Ovary (tissue), 10 donors: ENCODE results near the gene SPCS1. TPM values are rescaled to one million over a fixed set of nuclear protein-coding genes. Genes with fewer than 3 reads are reported as not detected.

Source experiments
- DNase-seq, 5 donors: peaks; one replicate each; pipeline ENCODE4 v3.0.0-alpha.2; 2019 to 2020
- H3K27ac ChIP-seq, 2 donors: fragments of 200-600 bp; one replicate each; pipeline versions ENCODE4 v1.5.1 to v1.8.0; 2019 to 2022
- H3K27me3 ChIP-seq: fragments of 200-600 bp; one replicate; pipeline ENCODE4 v1.8.0; 2022
- H3K36me3 ChIP-seq: fragments of 200-600 bp; sonication (generic); one replicate; pipeline ENCODE4 v1.5.1; 2019
- H3K4me1 ChIP-seq: one replicate; pipeline ENCODE4 v1.8.1; 2013; ENCODE audit warnings: mild to moderate bottlenecking, moderate library complexity; ENCODE audit not compliant: insufficient read depth
- H3K4me3 ChIP-seq: fragments of 200-600 bp; sonication (generic); one replicate; pipeline ENCODE4 v1.5.1; 2017
- H3K9me3 ChIP-seq, 2 donors: fragments of 200-600 bp in 1 of 2; sonication (generic) in 1 of 2; one replicate each; pipeline versions ENCODE4 v1.5.1 to v1.8.1; 2013 to 2019; ENCODE audit warnings: mild to moderate bottlenecking in 1 of 2, moderate library complexity in 1 of 2
- CTCF ChIP-seq, 3 donors: fragments of 450-650 bp in 2 of 3; fragments of 200-600 bp in 1 of 3; IDR thresholded peaks; one replicate each; pipeline versions ENCODE4 v1.5.1 to v1.8.0; 2016 to 2022; ENCODE audit warnings: antibody characterized with exemption in 3 of 3, mild to moderate bottlenecking in 1 of 3
- EP300 ChIP-seq: sonication (generic); formaldehyde crosslinking; IDR thresholded peaks from one replicate; pipeline ENCODE4 v1.6.1; 2017; ENCODE audit warnings: antibody characterized with exemption
- POLR2A ChIP-seq: fragments of 450-650 bp; IDR thresholded peaks from one replicate; pipeline ENCODE4 v1.6.1; 2017; ENCODE audit warnings: antibody characterized with exemption, mild to moderate bottlenecking, moderate library complexity
- WGBS, 3 donors: extraction: QIAGEN DNeasy Blood & Tissue Kit in 1 of 3; methylation state at CpG; one replicate each; pipeline versions ENCODE4 v1.1.5 to v1.1.7; 2013 to 2017; 5-methylcytosine and 5-hydroxymethylcytosine counted together
- intact Hi-C, 4 donors: fragments of 100-400 bp; cut with DNase I; formaldehyde crosslinking; loops; one replicate each; pipeline versions ENCODE4 v1.11.0 to v1.15.1; 2022 to 2023
- long read RNA-seq, 3 donors: library from polyadenylated mRNA in 2 of 3; unstranded in 2 of 3; transcript quantifications; one replicate each; pipeline ENCODE4 v2.0.0 and lab custom pipeline, GENCODE V29; 2021 to 2026
- polyA plus RNA-seq, 2 donors: library from polyadenylated mRNA; stranded (reverse); fragments of 200-250 nt in 1 of 2; fragments of 350-450 nt in 1 of 2; fragmentation: Illumina TruSeq in 1 of 2; extraction: RNeasy Lipid Tissue Mini Kit (QIAGEN cat#74804) in 1 of 2; gene quantifications; one replicate each; pipeline ENCODE4 v1.2.3, GENCODE V29; 2013 to 2014
- total RNA-seq, 7 donors: library from RNA; depleted of rRNA in 2 of 7; stranded (reverse); fragments of >200 nt in 2 of 7; fragmentation: NEBNext Ultra II Directional in 3 of 7; extraction: Animal tissue kit (Norgen Biotek cat#: 25700) in 3 of 7; gene quantifications; one replicate each; pipeline versions ENCODE4 v1.1.0 to v1.2.4, GENCODE V29; 2016 to 2023
- donor health status: DM: no; HTN: no; CAD: no; lungs with moderate emphysema.
- donor health status: DM: no; HTN: no; CAD: no.
- donor health status: Bipolar disorder and iron deficiency.
- donor health status: DM: yes; HTN: yes; CAD: no.
- donor health status: DM: no; HTN: no; CAD: no.
- donor health status: DM: yes; HTN: yes; CAD: no.

The SPCS1 gene
- 100 to 1,000 TPM in 2 of 7 donors, 10 to 100 TPM in 5; 67.7 to 104 (median 80.3) TPM for total RNA-seq
- 100 to 1,000 TPM; 138 to 216 TPM for polyA plus RNA-seq
- long read RNA-seq, donor 1, full-length matches to known transcripts, result 132 of 146 reads
- long read RNA-seq, donor 1, partial matches to known transcripts, result 2 of 146 reads
- long read RNA-seq, donor 1, other reads (novel, unspliced or antisense), result 12 of 146 reads
- long read RNA-seq, donor 2, full-length matches to known transcripts, result 181 of 192 reads
- long read RNA-seq, donor 2, partial matches to known transcripts, result 0 of 192 reads
- long read RNA-seq, donor 2, other reads (novel, unspliced or antisense), result 11 of 192 reads
- long read RNA-seq, donor 3, full-length matches to known transcripts, result 113 of 132 reads
- long read RNA-seq, donor 3, partial matches to known transcripts, result 4 of 132 reads
- long read RNA-seq, donor 3, other reads (novel, unspliced or antisense), result 15 of 132 reads

- peak; percentile 63 for TF ChIP-seq POLR2A
- TF ChIP-seq CTCF (IDR thresholded peaks at IDR 0.05), result peak in 1 of 3 donors; percentile 34
- no peak for TF ChIP-seq EP300
- WGBS, 3 donors, result 0% methylated on average over 46 to 94 of the region's 94 CpGs
These were observed at the start of gene SPCS1, which contains the start of gene GLT8D1 for GRCh38 chr3:52705688-52706686. SPCS1 (plus strand) TSS chr3:52706106; CDS start chr3:52706247, 141 bp downstream. GLT8D1 (minus strand) TSS chr3:52705791; CDS start chr3:52700460, 5,331 bp downstream.

GRCh38 chr3:52660046-52660445 lies 45.9 kb upstream of the SPCS1 start:
- Histone ChIP-seq H3K9me3 (no peaks in the 10 kb centered on the region), H3K4me3 (no peak overlapping the region), H3K27ac (no peak overlapping the region), H3K4me1 (peaks cover 2% of the 10 kb centered on the region), H3K27me3 (no peaks in the 10 kb centered on the region), H3K36me3 (no peaks in the 10 kb centered on the region)
- DNase-seq, result no peak
- WGBS, 3 donors, result 60 to 88% (median 62%) methylated on average over 3 of the region's 3 CpGs
- no peak for TF ChIP-seq CTCF (IDR thresholded peaks at IDR 0.05)
- no peak for TF ChIP-seq EP300
- no peak for TF ChIP-seq POLR2A
- intact Hi-C loops, result no loop called here

More at GRCh38 chr3:52705688-52706686, at the start of gene SPCS1, which contains the start of gene GLT8D1:
- DNase-seq, result peak; percentile 83 to 92 (median 88)
- Histone ChIP-seq H3K4me1 (peaks cover 9% of the 10 kb centered on the region), H3K4me3 (peak within 1 kb of the TSS; percentile 77), H3K36me3 (no peaks in the 10 kb centered on the region), H3K9me3 (no peaks in the 10 kb centered on the region), H3K27me3 (no peaks in the 10 kb centered on the region), H3K27ac (peak within 1 kb of the TSS in 1 of 2 donors; percentile 84)
- intact Hi-C loops, result loop anchor here in 1 of 4 donors (10.0 kb wide), 1 partner anchor 171 kb away; the partner anchor contains the start of genes NT5DC2 and UQCC5

GRCh38 chr3:52663098-52663497 lies 42.8 kb upstream of the SPCS1 start:
- H3K4me1 ChIP-seq, result peaks cover 4% of the 10 kb centered on the region
- H3K27me3 ChIP-seq, result no peaks in the 10 kb centered on the region
- TF ChIP-seq CTCF (IDR thresholded peaks at IDR 0.05) (no peak), EP300 (no peak), POLR2A (no peak)
- no peak overlapping the region for H3K4me3 ChIP-seq
- no peak for DNase-seq
- WGBS, 3 donors, result 59 to 72% (median 70%) methylated on average over 3 of the region's 3 CpGs
- H3K36me3 ChIP-seq, result no peaks in the 10 kb centered on the region
- H3K27ac ChIP-seq, result no peak overlapping the region
- no peaks in the 10 kb centered on the region for H3K9me3 ChIP-seq
- intact Hi-C loops, result no loop called here
